Hematopoietic multipotent progenitor cell treated with erythropoietin and hydrocortisone succinate and interleukin-3 and kit ligand, for 17 days (in vitro differentiated cells): ENCODE results near the gene STON1.
"Not testable (repeated sequence)": the region's sequence is repeated elsewhere in the genome, so short reads cannot be mapped to it uniquely, and the experiment has no call there.

ENCODE experiments used
- DNase-seq: peaks from one replicate; pipeline ENCODE4 v3.0.0-alpha.2; 2015; ENCODE audit warnings: low spot score

STON1 gene

DNA sequence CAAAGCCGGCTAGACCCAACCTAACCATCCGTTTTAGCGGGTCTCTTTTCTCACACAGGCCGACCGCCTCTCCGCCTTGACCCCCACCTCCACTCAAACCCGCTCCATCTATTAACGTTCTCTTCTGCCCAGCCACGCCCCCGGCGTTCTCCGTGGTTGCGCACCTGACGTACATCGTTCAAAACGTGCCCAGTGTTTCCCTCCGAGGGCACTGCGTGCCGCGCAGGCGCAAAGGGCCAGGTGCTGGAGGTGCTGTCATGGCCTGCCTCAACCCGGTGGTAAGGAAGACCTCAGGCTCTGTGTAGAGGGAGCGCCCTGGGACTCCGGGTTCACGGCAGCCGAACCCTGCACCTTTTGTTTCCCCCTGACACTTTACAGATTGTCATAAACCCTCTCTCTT is 87.7 kb downstream of the STON1 start, which contains the start of gene GTF2A1L:
GTF2A1L (plus strand) TSS at position 239 of the 400 bp plus-strand sequence; CDS start at position 258, 19 bp downstream.
- no peak for DNase-seq

DNA sequence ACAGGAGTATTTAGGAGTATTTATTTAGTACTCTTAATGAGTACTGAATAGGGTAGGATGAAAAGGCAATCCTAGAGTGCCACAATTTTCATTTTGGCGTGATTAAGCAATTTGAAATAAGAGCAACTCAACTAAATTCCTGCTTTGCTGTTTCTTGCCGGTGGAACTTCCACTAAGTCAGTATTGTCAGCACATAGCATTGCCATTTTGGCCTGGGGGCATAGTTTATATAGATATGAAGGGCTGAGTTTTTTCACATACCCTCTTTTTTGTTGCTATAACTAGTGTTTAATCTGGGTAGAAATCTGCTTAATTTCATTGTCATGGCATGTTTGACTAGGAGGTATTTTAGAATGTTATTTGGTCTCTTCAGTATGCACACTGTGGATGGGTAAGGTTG is 89.6 kb downstream of the STON1 start:
- no peak for DNase-seq

DNA sequence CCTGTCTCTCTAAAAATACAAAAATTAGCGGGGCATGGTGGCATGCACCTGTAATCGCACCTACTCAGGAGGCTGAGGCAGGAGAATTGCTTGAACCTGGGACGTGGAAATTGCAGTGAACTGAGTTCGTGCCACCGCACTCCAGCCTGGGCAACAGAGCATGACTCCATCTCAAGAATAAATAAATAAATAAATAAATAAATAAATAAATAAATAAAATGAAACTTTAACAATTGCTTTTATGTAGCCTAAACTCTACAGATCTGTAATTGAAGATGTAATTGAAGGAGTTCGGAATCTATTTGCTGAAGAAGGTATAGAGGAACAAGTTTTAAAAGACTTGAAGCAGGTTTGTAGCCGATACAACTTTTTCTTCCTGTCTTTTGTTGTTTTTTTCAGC is 90.7 kb downstream of the STON1 start:
- DNase-seq, result no peak

DNA sequence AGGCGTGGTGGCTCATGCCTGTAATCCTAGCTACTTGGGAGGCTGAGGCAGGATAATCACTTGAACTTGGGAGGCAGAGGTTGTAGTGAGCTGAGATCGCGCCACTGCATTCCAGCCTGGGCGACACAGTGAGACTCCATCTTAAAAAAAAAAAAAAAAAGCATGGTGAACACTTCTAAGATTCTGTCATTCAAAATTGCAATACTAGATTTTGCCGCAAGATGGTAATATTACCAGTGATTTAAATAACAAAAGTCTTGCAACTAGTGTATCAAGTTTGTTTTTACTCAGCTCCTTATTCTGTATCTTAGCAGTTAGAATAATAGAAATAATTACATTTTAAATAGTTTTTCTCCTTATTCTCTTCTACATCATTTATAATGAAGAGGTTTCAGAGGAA is 92.7 kb downstream of the STON1 start:
- not testable (repeated sequence) for DNase-seq

DNA sequence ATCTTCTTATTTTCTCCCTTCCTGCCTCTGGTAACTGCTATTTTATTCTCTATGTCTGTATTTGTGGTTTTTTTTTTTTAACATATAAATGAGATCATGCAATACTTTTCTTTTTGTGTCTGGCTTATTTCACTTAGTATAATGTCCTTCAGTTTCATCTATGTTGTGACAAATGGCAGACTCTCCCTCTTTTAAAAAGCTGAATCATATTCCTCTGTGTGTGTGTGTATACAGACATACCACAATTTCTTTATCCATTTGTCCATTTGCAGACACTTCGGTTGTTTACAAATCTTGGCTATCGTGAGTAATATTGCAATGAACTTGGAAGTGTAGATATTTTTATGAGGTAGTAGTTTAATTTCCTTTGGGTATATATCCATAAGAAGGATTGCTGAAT is 94.7 kb downstream of the STON1 start:
- no peak for DNase-seq

- DNase-seq, result no peak
These were observed 96.1 kb downstream of the STON1 start for GRCh38 chr2:48626047-48626446.

GRCh38 chr2:48633143-48633542 is 103.2 kb downstream of the STON1 start:
- DNase-seq, result no peak

DNA sequence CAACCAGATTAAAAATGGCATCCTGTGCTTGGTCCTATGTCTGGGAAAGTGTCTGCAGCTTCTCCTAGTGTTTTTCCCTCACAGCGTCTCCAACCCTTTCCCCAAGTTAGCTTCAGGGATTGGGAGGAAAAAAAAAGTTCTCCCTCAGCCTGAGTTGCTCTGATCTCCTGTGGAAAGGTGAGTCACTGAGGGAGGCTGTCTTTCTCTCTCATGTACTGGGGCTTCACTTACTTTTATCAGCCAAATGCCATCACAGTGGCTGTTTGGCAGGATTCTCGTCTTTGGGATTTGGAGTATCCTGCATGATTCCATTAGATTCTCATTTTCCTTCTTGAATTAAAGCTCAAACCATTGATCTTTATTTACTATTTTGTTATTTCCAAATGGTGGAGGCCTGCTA is 105.8 kb downstream of the STON1 start:
- no peak for DNase-seq

GRCh38 chr2:48638261-48638660 is 108.3 kb downstream of the STON1 start:
- no peak for DNase-seq
